Measurements from ENCODE around the gene HOXA5. TPM values are rescaled to one million over a fixed set of nuclear protein-coding genes. Genes with fewer than 3 reads are reported as not detected.
A peak's percentile ranks its signal among the peaks of the same experiment; 100 is the strongest.

The HOXA5 gene
- total and polyA plus RNA-seq, 2 of the 8 experiments (the other 6 are each of a cell fraction or from before 2014, with no cell fraction given) = not detected

- no peak for TF ChIP-seq JUND (IDR thresholded peaks at IDR 0.05; ENCODE audit: low read length)
- TF ChIP-seq SIN3A (conservative IDR thresholded peaks at IDR 0.05 in 1 of 2, IDR thresholded peaks at IDR 0.05 in 1 of 2; ENCODE audit: low read depth in 1 of 2, low read length in 2 of 2) = 0 out of 4 replicates have a peak, but pooled peaks of 1 of the 2 experiments have one; percentile 7
Observed at GRCh38 chr7:27095897-27096767, 47.3 kb downstream of the HOXA5 start, which contains the start of gene HOXA1 (continued).
